ENCODE measurements around the gene MBLAC1.

Gene MBLAC1

DNA sequence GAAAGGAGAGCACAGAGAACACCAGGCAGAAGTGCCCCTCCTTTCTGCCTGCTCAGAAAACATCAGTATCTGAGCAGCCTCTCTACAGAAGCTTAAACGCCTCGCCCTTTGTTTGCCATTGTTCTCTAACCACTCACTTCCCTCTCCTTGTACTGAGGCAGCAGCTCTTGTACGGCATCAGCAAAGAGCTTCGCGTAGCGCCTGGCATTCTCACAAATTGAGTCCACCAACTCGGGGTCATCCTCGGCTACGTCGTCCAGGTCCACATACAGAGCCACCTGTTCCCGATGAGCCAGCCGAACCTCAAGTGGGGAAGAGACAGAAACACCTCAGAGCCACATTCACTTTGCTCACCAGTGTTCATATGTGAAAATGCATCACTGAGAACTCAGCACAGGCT is 27.3 kb upstream of the MBLAC1 start:
- peak overlapping the region; percentile 85 for H3K4me3 ChIP-seq (ENCODE audit: low read length)

GRCh38 chr7:100100420-100101015 is 26.2 kb upstream of the MBLAC1 start:
- DNase-seq (ENCODE audit: low read depth) = peak; percentile 100
- TF ChIP-seq, protein P1, sequence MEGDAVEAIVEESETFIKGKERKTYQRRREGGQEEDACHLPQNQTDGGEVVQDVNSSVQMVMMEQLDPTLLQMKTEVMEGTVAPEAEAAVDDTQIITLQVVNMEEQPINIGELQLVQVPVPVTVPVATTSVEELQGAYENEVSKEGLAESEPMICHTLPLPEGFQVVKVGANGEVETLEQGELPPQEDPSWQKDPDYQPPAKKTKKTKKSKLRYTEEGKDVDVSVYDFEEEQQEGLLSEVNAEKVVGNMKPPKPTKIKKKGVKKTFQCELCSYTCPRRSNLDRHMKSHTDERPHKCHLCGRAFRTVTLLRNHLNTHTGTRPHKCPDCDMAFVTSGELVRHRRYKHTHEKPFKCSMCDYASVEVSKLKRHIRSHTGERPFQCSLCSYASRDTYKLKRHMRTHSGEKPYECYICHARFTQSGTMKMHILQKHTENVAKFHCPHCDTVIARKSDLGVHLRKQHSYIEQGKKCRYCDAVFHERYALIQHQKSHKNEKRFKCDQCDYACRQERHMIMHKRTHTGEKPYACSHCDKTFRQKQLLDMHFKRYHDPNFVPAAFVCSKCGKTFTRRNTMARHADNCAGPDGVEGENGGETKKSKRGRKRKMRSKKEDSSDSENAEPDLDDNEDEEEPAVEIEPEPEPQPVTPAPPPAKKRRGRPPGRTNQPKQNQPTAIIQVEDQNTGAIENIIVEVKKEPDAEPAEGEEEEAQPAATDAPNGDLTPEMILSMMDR (conservative IDR thresholded peaks at IDR 0.05; ENCODE audit: low read length) = no peak
- peak overlapping the region; percentile 85 for H3K4me3 ChIP-seq (ENCODE audit: low read length)

More for the DNA sequence above, 27.3 kb upstream of the MBLAC1 start:
- TF ChIP-seq, protein P1 (conservative IDR thresholded peaks at IDR 0.05; ENCODE audit: low read length) = no peak
- no peak for DNase-seq (ENCODE audit: low read depth)

- DNase-seq (ENCODE audit: low read depth) = peak; percentile 99
- TF ChIP-seq, protein P1 (conservative IDR thresholded peaks at IDR 0.05; ENCODE audit: low read length) = no peak
- H3K4me3 ChIP-seq (ENCODE audit: low read length) = peak within 1 kb of the TSS; percentile 85
Observed at GRCh38 chr7:100101016-100101862, 25.5 kb upstream of the MBLAC1 start, which contains the start of the genes AP4M1 and MCM7. TSS of gene AP4M1 (plus strand) at chr7:100101643. CDS start at chr7:100101715, 72 bp downstream. TSS of gene MCM7 (minus strand) at chr7:100101397. CDS start at chr7:100101294, 103 bp downstream.

- DNase-seq (ENCODE audit: low read depth) = peak; percentile 70
- no peak overlapping the region for H3K4me3 ChIP-seq (ENCODE audit: low read length)
- TF ChIP-seq, protein P1 (conservative IDR thresholded peaks at IDR 0.05; ENCODE audit: low read length) = no peak
Observed at GRCh38 chr7:100102950-100103840, 23.6 kb upstream of the MBLAC1 start.

- TF ChIP-seq, protein P1 (conservative IDR thresholded peaks at IDR 0.05; ENCODE audit: low read length) = no peak
- H3K4me3 ChIP-seq (ENCODE audit: low read length) = no peak overlapping the region
- no peak for DNase-seq (ENCODE audit: low read depth)
Observed at GRCh38 chr7:100105534-100105933, 21.2 kb upstream of the MBLAC1 start.

DNA sequence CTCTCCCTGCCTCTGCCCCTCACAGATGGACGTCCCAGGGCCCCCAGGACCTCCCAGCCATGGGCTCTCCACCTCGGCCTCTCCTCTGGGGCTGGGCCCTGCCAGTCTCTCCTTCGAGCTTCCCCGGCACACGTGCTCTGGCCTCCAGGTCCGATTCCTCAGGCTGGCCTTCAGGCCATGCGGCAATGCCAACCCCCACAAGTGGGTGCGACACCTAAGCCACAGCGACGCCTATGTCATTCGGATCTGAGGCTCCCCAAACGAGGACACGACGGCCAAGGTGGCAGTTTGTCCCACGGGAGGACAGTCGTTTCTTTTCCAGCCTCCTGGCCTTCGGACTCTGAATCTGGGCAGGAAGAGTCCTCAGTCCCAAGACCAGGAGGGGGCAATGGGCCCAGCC is 20.1 kb upstream of the MBLAC1 start:
- no peak overlapping the region for H3K4me3 ChIP-seq (ENCODE audit: low read length)
- DNase-seq (ENCODE audit: low read depth) = no peak
- TF ChIP-seq, protein P1 (conservative IDR thresholded peaks at IDR 0.05; ENCODE audit: low read length) = no peak

Measured in AG10803 (cell line).